ENCODE measurements around the gene KIAA0825. TPM values are rescaled to one million over a fixed set of nuclear protein-coding genes. Genes with fewer than 3 reads are reported as not detected.

KIAA0825 gene
- total RNA-seq, 5 donors from 2014 or later (not counting 1 experiment from before 2014, with no cell fraction given), result 1.4 to 4.0 (median 1.6) TPM

DNA sequence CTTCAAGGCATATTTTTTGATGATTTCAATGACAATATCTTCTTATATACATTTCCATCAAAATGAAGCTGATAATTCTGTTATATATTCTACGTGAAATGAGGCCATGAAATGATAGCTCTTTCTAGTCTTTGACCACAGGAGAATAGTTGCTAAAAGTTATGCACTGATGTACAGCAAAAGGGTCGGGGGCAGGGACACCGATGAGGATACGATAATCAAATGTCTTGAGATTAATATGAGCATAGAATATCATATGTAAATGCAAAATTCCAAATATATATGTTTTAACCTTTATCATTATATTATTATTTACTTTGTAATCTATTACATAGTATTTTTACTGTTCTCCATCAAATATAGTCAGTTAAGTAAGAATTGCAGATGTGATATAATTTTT is 264.8 kb downstream of the KIAA0825 start:
- POLR2A ChIA-PET, result no interaction called here
- Histone ChIP-seq H3K4me3 (ENCODE audit: control insufficient read depth in 1 of 2, extremely low read depth in 1 of 2, low read length in 1 of 2) (no peak overlapping the region), H3K36me3 (ENCODE audit: control insufficient read depth in 2 of 2, extremely low read depth in 1 of 2, insufficient read depth in 1 of 2, low read length in 1 of 2) (no peaks in the 10 kb centered on the region), H3K27me3 (replicated peaks in 1 of 2; ENCODE audit: control insufficient read depth in 2 of 2, extremely low read depth in 1 of 2, insufficient read depth in 2 of 2, low read length in 1 of 2) (no peaks in the 10 kb centered on the region), H3K9me3 (no peaks in the 10 kb centered on the region), H3K4me1 (ENCODE audit: control insufficient read depth in 1 of 2, extremely low read depth in 1 of 2, insufficient read depth in 2 of 2, low read length in 2 of 2) (no peaks in the 10 kb centered on the region), H3K27ac (ENCODE audit: low read length) (no peak overlapping the region)
- H3K36me3 Mint-ChIP-seq, result no peaks in the 10 kb centered on the region
- no peak overlapping the region for H3K27ac Mint-ChIP-seq
- no peaks in the 10 kb centered on the region for H3K4me1 Mint-ChIP-seq
- WGBS (ENCODE audit: insufficient coverage), result no CpG with 5 or more reads among the region's 4 CpGs
- no peak overlapping the region for H3K4me3 Mint-ChIP-seq
- DNase-seq, result no peak
- peaks cover 3 to 14% (median 13%) of the 10 kb centered on the region in 3 donors for H3K9me3 Mint-ChIP-seq
- ATAC-seq (replicated peaks in 1 of 4), result no peak
- no peaks in the 10 kb centered on the region for H3K27me3 Mint-ChIP-seq
- CTCF ChIA-PET, result no interaction called here

DNA sequence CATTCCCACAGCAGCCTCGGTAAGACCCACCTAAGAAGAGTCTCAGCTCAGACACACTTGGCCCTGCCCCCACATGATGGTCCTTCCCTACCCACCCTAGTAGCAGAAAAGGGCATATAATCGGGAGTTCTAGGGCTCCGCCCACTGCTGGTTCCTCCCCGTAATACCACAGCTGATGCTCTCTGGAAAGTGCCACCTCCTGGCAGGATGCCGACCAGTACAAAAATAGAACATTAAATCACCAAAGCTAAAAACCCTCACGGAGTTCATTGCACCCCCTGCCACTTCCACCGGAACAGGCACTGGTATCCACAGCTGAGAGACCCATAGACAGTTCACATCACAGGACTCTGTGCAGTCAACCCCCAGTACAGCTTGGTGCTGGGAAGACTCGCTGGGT is 271.3 kb downstream of the KIAA0825 start:
- 95% methylated on average over 6 of the region's 8 CpGs for WGBS (ENCODE audit: insufficient coverage)
- no peaks in the 10 kb centered on the region for H3K9me3 ChIP-seq
- no peaks in the 10 kb centered on the region for H3K4me1 ChIP-seq (ENCODE audit: control insufficient read depth in 1 of 2, extremely low read depth in 1 of 2, insufficient read depth in 2 of 2, low read length in 2 of 2)
- peaks cover 12% of the 10 kb centered on the region for H3K36me3 Mint-ChIP-seq
- ATAC-seq (replicated peaks in 1 of 4) (no peak), DNase-seq (no peak)
- no peaks in the 10 kb centered on the region for H3K27me3 Mint-ChIP-seq
- H3K4me3 ChIP-seq (ENCODE audit: control insufficient read depth in 1 of 2, extremely low read depth in 1 of 2, low read length in 1 of 2), result no peak overlapping the region
- peaks cover 5 to 23% (median 15%) of the 10 kb centered on the region in 3 donors for H3K9me3 Mint-ChIP-seq
- H3K36me3 ChIP-seq (ENCODE audit: control insufficient read depth in 2 of 2, extremely low read depth in 1 of 2, insufficient read depth in 1 of 2, low read length in 1 of 2), result no peaks in the 10 kb centered on the region
- no peak overlapping the region for H3K27ac Mint-ChIP-seq
- CTCF ChIA-PET, result no interaction called here
- no peak overlapping the region for H3K4me3 Mint-ChIP-seq
- POLR2A ChIA-PET, result no interaction called here
- H3K4me1 Mint-ChIP-seq, result no peaks in the 10 kb centered on the region
- no peak overlapping the region for H3K27ac ChIP-seq (ENCODE audit: low read length)
- H3K27me3 ChIP-seq (replicated peaks in 1 of 2; ENCODE audit: control insufficient read depth in 2 of 2, extremely low read depth in 1 of 2, insufficient read depth in 2 of 2, low read length in 1 of 2), result no peaks in the 10 kb centered on the region

GRCh38 chr5:94345257-94345656 is 273.1 kb downstream of the KIAA0825 start:
- CTCF ChIA-PET, result no interaction called here
- DNase-seq (no peak), ATAC-seq (replicated peaks in 1 of 4) (no peak)
- Mint-ChIP-seq H3K27me3 (no peaks in the 10 kb centered on the region), H3K9me3 (peaks cover 5 to 23% (median 15%) of the 10 kb centered on the region in 3 donors), H3K4me3 (no peak overlapping the region), H3K36me3 (peaks cover 12% of the 10 kb centered on the region), H3K4me1 (no peaks in the 10 kb centered on the region), H3K27ac (no peak overlapping the region)
- POLR2A ChIA-PET, result no interaction called here
- Histone ChIP-seq H3K36me3 (ENCODE audit: control insufficient read depth in 2 of 2, extremely low read depth in 1 of 2, insufficient read depth in 1 of 2, low read length in 1 of 2) (no peaks in the 10 kb centered on the region), H3K27me3 (replicated peaks in 1 of 2; ENCODE audit: control insufficient read depth in 2 of 2, extremely low read depth in 1 of 2, insufficient read depth in 2 of 2, low read length in 1 of 2) (no peaks in the 10 kb centered on the region), H3K27ac (ENCODE audit: low read length) (no peak overlapping the region), H3K4me3 (ENCODE audit: control insufficient read depth in 1 of 2, extremely low read depth in 1 of 2, low read length in 1 of 2) (no peak overlapping the region), H3K9me3 (no peaks in the 10 kb centered on the region), H3K4me1 (ENCODE audit: control insufficient read depth in 1 of 2, extremely low read depth in 1 of 2, insufficient read depth in 2 of 2, low read length in 2 of 2) (no peaks in the 10 kb centered on the region)

DNA sequence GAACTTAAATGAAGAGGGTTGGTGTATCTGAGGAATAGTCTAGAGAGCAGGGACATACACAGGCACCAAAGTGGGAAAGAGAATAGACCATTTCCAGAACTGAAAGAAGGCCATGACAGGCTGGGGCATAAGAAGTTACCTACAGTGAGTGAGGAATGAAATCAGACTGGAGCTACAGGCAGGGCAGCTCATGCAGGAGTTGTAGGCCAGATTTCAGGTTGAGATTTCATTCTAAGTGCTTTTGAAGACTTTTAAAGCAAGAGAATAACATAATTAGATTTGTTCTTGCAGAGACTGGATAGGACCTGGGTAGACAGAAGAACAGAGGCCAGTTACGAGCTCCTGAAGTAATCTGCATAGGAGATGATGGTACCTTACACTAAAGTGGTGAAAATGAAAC is 280.8 kb downstream of the KIAA0825 start:
- H3K27ac ChIP-seq (ENCODE audit: low read length), result no peak overlapping the region

GRCh38 chr5:94335936-94336335 is 282.5 kb downstream of the KIAA0825 start:
- DNase-seq (no peak), ATAC-seq (replicated peaks in 1 of 4) (no peak)
- Mint-ChIP-seq H3K27me3 (no peaks in the 10 kb centered on the region), H3K4me3 (no peak overlapping the region), H3K9me3 (peaks cover 0 to 11% (median 3%) of the 10 kb centered on the region in 3 donors), H3K36me3 (peaks cover 4% of the 10 kb centered on the region), H3K4me1 (no peaks in the 10 kb centered on the region), H3K27ac (no peak overlapping the region)
- Histone ChIP-seq H3K4me3 (ENCODE audit: control insufficient read depth in 1 of 2, extremely low read depth in 1 of 2, low read length in 1 of 2) (no peak overlapping the region), H3K27ac (ENCODE audit: low read length) (no peak overlapping the region), H3K36me3 (ENCODE audit: control insufficient read depth in 2 of 2, extremely low read depth in 1 of 2, insufficient read depth in 1 of 2, low read length in 1 of 2) (no peaks in the 10 kb centered on the region), H3K27me3 (replicated peaks in 1 of 2; ENCODE audit: control insufficient read depth in 2 of 2, extremely low read depth in 1 of 2, insufficient read depth in 2 of 2, low read length in 1 of 2) (no peaks in the 10 kb centered on the region), H3K4me1 (ENCODE audit: control insufficient read depth in 1 of 2, extremely low read depth in 1 of 2, insufficient read depth in 2 of 2, low read length in 2 of 2) (no peaks in the 10 kb centered on the region), H3K9me3 (no peaks in the 10 kb centered on the region)
- POLR2A ChIA-PET, result no interaction called here
- no CpG with 5 or more reads among the region's 2 CpGs for WGBS (ENCODE audit: insufficient coverage)
- CTCF ChIA-PET, result no interaction called here

More for the DNA sequence above, 280.8 kb downstream of the KIAA0825 start:
- DNase-seq (no peak), ATAC-seq (replicated peaks in 1 of 4) (no peak)
- peaks cover 0 to 11% (median 0%) of the 10 kb centered on the region in 3 donors for H3K9me3 Mint-ChIP-seq
- Histone ChIP-seq H3K27me3 (replicated peaks in 1 of 2; ENCODE audit: control insufficient read depth in 2 of 2, extremely low read depth in 1 of 2, insufficient read depth in 2 of 2, low read length in 1 of 2) (no peaks in the 10 kb centered on the region), H3K9me3 (no peaks in the 10 kb centered on the region), H3K36me3 (ENCODE audit: control insufficient read depth in 2 of 2, extremely low read depth in 1 of 2, insufficient read depth in 1 of 2, low read length in 1 of 2) (no peaks in the 10 kb centered on the region), H3K4me3 (ENCODE audit: control insufficient read depth in 1 of 2, extremely low read depth in 1 of 2, low read length in 1 of 2) (no peak overlapping the region), H3K4me1 (ENCODE audit: control insufficient read depth in 1 of 2, extremely low read depth in 1 of 2, insufficient read depth in 2 of 2, low read length in 2 of 2) (no peaks in the 10 kb centered on the region)
- 100% methylated on average over 1 of the region's 1 CpG for WGBS (ENCODE audit: insufficient coverage)
- H3K4me1 Mint-ChIP-seq, result no peaks in the 10 kb centered on the region
- H3K36me3 Mint-ChIP-seq, result peaks cover 4% of the 10 kb centered on the region
- ChIA-PET CTCF (no interaction called here), POLR2A (interaction anchor here in 1 of 2 donors (0.6 kb wide), 1 partner anchor 400 kb away, joined by 3 read pairs; no protein-coding TSS in a partner anchor)
- no peaks in the 10 kb centered on the region for H3K27me3 Mint-ChIP-seq
- H3K27ac Mint-ChIP-seq, result no peak overlapping the region
- H3K4me3 Mint-ChIP-seq, result no peak overlapping the region

DNA sequence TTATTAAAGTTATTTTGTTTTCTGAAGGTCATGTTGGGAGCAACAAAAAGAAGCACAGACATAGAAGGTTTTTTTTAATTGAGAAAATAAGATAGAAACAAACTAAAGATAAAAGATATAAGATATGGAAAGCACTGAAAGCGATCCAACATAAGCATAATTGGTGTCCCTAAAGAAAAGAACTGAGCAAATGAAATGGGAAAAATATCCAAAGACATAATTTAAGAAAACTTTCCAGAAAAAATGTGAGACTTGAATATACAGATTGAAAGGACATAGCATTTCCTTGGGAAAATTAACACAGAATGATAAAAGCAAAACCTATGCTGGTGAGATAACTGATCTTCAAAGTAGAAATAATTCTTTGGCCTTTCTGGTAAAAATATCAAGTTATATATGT is 289.3 kb downstream of the KIAA0825 start:
- no peaks in the 10 kb centered on the region for H3K4me1 Mint-ChIP-seq
- Histone ChIP-seq H3K4me3 (ENCODE audit: control insufficient read depth in 1 of 2, extremely low read depth in 1 of 2, low read length in 1 of 2) (no peak overlapping the region), H3K36me3 (ENCODE audit: control insufficient read depth in 2 of 2, extremely low read depth in 1 of 2, insufficient read depth in 1 of 2, low read length in 1 of 2) (no peaks in the 10 kb centered on the region), H3K27me3 (replicated peaks in 1 of 2; ENCODE audit: control insufficient read depth in 2 of 2, extremely low read depth in 1 of 2, insufficient read depth in 2 of 2, low read length in 1 of 2) (no peaks in the 10 kb centered on the region), H3K9me3 (no peaks in the 10 kb centered on the region), H3K27ac (ENCODE audit: low read length) (no peak overlapping the region), H3K4me1 (ENCODE audit: control insufficient read depth in 1 of 2, extremely low read depth in 1 of 2, insufficient read depth in 2 of 2, low read length in 2 of 2) (no peaks in the 10 kb centered on the region)
- H3K36me3 Mint-ChIP-seq, result peaks cover 2% of the 10 kb centered on the region
- no peak for DNase-seq
- no peak overlapping the region for H3K4me3 Mint-ChIP-seq
- no peak overlapping the region for H3K27ac Mint-ChIP-seq
- POLR2A ChIA-PET, result no interaction called here
- H3K27me3 Mint-ChIP-seq, result no peaks in the 10 kb centered on the region
- peaks cover 0 to 16% (median 10%) of the 10 kb centered on the region in 3 donors for H3K9me3 Mint-ChIP-seq
- no peak for ATAC-seq (replicated peaks in 1 of 4)
- no CpG with 5 or more reads among the region's 1 CpG for WGBS (ENCODE audit: insufficient coverage)
- CTCF ChIA-PET, result no interaction called here

- no peak overlapping the region for H3K27ac Mint-ChIP-seq
- H3K9me3 Mint-ChIP-seq, result peaks cover 0 to 16% (median 10%) of the 10 kb centered on the region in 3 donors
- CTCF ChIA-PET, result no interaction called here
- Histone ChIP-seq H3K27me3 (replicated peaks in 1 of 2; ENCODE audit: control insufficient read depth in 2 of 2, extremely low read depth in 1 of 2, insufficient read depth in 2 of 2, low read length in 1 of 2) (no peaks in the 10 kb centered on the region), H3K4me1 (ENCODE audit: control insufficient read depth in 1 of 2, extremely low read depth in 1 of 2, insufficient read depth in 2 of 2, low read length in 2 of 2) (no peaks in the 10 kb centered on the region), H3K9me3 (no peaks in the 10 kb centered on the region), H3K4me3 (ENCODE audit: control insufficient read depth in 1 of 2, extremely low read depth in 1 of 2, low read length in 1 of 2) (no peak overlapping the region), H3K36me3 (ENCODE audit: control insufficient read depth in 2 of 2, extremely low read depth in 1 of 2, insufficient read depth in 1 of 2, low read length in 1 of 2) (no peaks in the 10 kb centered on the region), H3K27ac (ENCODE audit: low read length) (no peak overlapping the region)
- DNase-seq (no peak), ATAC-seq (replicated peaks in 1 of 4) (no peak)
- POLR2A ChIA-PET, result no interaction called here
- 100% methylated on average over 2 of the region's 5 CpGs for WGBS (ENCODE audit: insufficient coverage)
- H3K4me3 Mint-ChIP-seq, result no peak overlapping the region
- peaks cover 2% of the 10 kb centered on the region for H3K36me3 Mint-ChIP-seq
- no peaks in the 10 kb centered on the region for H3K4me1 Mint-ChIP-seq
- H3K27me3 Mint-ChIP-seq, result no peaks in the 10 kb centered on the region
Measured at GRCh38 chr5:94326586-94326985, 291.8 kb downstream of the KIAA0825 start.
